Ammon's horn (tissue), 1 donor: ENCODE measurements around the gene THADA.

Experiments
- DNase-seq: peaks from one replicate; pipeline ENCODE4 v3.0.0-alpha.2; 2016; ENCODE audit warnings: low spot score

The THADA gene

DNA sequence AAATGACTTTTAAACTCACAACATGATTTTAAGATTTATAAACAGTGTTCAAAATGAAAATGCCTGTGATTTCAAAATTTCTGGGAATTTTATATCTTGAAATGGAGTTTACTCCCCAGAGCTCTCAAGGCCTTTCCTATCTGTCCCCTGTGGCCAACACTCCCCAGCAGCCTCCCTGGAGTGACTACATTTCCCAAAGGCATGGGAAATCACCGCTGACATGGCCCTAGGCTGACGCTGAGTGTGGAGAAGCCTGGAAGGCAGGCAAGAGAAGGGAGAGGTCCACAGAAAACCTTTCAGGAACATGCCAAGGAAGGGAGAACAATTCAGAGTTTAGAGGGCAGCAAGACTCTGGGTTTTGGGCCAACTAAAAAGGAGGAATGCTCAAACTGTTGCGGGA, 349.2 kb downstream of the THADA start:
- DNase-seq: no peak

DNA sequence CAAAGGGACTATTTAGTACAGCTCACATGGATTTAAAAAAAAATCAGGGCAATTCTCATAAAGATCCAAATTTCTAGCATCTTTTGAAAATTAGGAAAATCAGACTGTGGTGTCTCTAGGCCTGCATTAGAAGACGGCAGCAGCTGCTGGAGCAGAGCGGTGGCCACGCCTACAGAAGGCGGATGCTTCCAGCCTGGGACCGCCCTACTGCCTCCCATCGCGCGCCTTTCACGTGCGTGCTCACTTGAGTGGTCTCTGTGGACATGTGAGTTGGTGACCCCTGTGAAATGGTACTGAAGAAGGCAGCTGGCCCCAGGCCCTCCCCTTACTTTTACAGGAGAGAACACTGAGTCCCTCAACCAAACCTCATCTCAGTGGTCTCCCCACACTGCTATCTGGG, 354.3 kb downstream of the THADA start:
- no peak for DNase-seq

- no peak for DNase-seq
Measured at GRCh38 chr2:43240766-43241150, 355.1 kb downstream of the THADA start.

DNA sequence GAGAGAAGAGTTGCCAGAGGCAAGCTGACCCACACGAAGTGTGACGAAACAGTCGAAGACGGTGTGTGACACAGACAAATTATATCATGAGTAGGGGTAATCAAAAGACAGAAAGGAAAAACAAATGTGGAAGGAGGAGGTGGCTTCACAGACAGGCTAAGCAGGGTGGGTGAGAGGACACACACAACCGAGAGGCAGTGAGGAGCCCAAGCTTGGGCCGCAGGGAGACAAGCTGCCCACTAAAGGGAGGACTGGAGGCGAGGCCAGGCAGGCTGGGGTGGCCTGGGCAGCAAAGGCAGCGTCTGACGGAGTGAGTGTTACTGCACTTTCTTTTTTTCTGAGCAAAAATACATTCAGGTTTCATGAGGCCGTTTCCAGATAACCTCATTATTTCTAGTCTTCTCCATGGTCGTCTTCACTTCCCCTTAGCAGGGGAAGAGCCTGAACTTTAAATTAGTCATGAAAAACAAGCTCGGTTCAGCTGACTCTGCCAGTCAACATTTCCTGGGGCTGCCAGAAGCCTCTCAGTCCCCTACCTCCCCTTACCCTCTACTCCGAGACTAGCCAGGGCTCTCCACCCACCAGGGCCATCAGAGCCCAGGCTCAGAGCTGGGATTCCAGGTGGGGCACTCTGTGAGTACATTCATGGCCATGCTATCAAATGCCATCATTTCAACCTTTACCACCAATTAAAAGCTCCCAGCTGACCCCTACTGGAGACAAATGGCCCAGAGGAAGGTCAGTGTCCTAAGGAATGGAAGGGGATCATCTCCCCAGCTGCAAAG, 355.7 kb downstream of the THADA start:
- DNase-seq: no peak

GRCh38 chr2:43238813-43239212, 357.0 kb downstream of the THADA start:
- no peak for DNase-seq

DNA sequence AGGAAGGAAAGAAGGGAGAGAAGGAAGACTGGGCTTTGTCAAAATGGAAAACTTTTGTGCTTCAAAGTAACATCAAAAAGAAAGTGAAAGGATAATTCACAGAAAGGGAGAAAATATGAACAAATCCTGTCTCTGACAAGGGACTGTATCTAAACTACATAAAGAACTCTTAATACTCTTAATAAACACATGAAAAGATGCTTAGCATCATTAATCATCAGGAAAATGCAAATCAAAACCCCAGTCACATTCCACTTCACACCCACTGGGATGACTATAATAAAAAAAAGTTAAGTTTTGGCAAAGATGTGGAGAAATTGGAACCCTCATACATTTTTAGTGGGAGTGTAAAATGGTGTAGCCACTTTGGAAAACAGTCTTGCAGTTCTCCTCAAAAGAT, 357.7 kb downstream of the THADA start:
- DNase-seq: no peak

GRCh38 chr2:43233218-43234212, 362.3 kb downstream of the THADA start:
- peak; percentile 53 for DNase-seq

- no peak for DNase-seq
Measured at GRCh38 chr2:43230951-43231827, 364.6 kb downstream of the THADA start.

DNA sequence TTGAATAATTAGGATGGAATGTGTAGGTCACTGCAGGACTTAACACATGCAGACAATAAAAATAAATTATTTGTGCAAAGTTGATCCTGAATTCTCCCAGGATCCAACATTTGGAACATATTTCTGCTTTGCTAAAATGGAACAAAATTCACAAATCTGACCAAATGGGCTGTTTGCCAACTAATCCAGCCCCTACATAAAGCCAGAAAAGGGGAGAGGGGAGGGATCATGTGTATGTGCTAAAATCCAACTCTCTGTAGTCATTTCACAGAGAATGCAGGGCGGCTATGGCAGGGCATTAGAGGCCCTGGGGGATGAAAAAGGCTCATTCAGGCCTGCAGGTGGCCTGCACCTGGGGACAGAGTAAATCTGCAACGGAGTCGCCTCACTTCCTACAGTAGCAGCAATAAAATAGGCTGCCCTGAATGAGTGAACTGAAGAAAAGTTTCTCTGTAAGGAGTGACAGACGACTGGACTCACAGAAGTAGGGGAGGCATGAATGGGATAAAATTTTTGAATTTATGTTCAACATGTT, 365.4 kb downstream of the THADA start:
- no peak for DNase-seq

GRCh38 chr2:43228756-43229659, 366.8 kb downstream of the THADA start:
- no peak for DNase-seq

DNA sequence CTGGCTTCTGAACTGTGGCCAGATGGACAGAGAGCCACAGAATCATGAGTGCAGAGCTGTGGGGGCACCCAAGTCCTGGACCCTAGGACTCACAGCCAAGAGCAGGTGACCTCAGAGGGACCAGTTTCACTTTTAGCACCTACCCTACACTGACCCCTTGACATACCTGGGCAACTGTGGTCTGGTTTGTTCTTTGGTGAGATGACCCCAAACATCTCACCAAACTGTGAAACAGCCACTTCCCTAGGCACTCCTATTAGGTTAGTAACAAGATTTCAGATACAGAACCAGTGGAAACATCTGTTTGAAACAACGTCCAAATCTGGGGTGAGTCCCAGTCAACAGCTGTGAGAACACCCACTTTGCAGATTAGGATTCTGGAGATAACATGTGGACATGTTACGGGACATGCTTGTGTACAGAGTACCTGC, 367.5 kb downstream of the THADA start:
- DNase-seq: no peak

- no peak for DNase-seq
Measured at GRCh38 chr2:43227830-43228281, 368.0 kb downstream of the THADA start.

- peak; percentile 94 for DNase-seq
Measured at GRCh38 chr2:43226955-43227829, 368.6 kb downstream of the THADA start.

DNA sequence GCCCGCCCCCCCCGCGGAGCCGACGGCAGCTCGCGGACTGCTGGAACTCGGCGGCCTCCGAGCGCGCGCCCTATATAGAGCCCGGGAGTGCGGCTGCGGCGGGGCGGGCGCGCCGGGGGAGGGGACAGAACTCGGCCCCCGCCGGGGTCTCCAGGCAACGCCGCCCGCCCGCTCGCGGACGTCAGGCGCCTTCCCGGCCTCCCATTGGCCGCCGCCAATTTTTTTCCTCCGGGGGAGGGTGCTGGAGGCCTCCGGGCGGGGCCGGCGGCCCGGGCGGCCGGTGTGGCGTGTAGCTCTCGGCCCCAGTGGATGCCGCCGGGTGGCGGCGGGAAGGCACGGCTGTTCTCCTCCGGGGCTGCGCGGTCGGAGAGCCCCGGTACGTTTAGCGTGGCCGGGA, 369.3 kb downstream of the THADA start, which contains the start of gene ZFP36L2:
TSS of gene ZFP36L2 (minus strand) at position 49 of the 397 bp plus-strand sequence. CDS start 291 bp downstream, outside the sequence.
- DNase-seq: peak; percentile 95

DNA sequence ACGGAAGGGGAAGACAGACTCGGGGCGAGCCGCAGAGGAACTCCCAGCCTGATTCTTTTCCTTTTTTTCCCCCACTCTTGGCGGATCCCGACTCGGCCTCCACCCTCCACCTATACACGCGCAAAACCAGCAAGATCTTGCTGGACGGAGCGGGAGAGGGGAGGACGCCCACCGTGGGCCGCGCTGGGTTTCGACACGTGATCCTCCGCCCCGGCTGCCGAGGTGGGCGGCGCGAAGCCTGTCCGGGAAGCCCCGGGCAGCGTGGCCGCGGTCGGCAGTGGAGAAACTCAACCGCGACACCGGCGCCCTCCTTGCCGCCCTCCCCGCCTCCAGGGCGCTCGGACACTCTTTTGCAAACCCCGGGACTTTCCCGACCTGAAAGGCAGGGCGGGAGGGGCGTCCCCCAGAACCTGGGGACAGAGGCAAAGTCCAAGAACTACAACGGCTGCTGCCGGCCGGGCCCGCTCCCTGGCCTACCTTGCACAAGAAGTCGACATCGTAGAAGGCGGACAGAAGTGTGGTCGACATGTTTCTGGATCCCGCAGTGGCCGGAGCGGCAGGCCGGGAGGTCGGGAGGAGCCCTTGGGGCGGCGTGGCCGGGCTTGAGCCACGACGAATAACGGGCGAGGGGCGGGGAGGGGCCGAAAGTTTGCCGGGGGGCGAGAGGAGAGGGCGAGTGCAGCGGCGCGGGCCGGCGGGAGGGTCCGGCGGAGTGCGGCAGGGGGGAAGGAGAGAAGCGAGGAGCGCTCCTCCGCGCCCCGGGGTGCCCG, 369.9 kb downstream of the THADA start:
- peak; percentile 57 for DNase-seq

DNA sequence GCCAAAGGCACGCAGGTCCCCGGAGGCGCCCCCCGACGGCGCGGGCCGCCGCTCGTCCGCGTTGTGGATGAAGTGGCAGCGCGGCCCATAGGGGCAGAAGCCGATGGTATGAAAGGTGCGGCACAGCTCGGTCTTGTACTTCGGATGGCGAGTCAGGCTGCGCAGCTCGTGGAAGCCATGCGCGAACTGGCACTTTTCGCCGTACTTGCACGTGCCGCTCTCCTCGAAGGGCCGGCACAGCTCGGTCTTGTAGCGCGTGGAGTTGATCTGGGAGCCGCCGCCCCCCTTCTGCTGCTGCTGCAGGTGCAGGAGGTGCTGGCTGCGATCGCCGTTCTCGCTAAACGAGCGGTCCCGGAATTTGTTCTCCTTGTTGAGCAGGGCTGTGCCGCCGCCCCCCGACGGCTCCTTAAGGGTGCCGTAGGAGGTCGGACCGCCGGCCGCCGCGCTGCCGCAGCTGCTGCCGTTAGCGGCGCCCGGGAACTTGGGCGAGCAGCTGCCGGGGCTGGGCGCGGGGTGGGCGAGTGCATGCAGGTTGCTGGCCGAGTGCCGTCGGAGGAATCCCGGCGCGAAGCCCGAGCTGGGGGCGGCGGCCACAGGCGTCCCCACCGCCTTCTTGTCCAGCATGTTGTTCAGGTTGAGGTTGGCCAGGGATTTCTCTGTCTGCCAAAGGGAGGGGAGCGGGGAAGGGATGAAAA, 370.6 kb downstream of the THADA start:
- DNase-seq: peak; percentile 41

GRCh38 chr2:43224571-43225092, 371.2 kb downstream of the THADA start:
- DNase-seq: no peak

GRCh38 chr2:43224131-43224570, 371.7 kb downstream of the THADA start:
- peak; percentile 80 for DNase-seq
